HG03432 (cell line): ENCODE data around the gene LRAT.

Experiments
- ATAC-seq: cut with Tn5 transposase; IDR thresholded peaks from one replicate; pipeline ENCODE4 v1.9.1; 2021; ENCODE audit warnings: mild to moderate bottlenecking, moderate library complexity; ENCODE audit not compliant: unreplicated experiment

The LRAT gene

DNA sequence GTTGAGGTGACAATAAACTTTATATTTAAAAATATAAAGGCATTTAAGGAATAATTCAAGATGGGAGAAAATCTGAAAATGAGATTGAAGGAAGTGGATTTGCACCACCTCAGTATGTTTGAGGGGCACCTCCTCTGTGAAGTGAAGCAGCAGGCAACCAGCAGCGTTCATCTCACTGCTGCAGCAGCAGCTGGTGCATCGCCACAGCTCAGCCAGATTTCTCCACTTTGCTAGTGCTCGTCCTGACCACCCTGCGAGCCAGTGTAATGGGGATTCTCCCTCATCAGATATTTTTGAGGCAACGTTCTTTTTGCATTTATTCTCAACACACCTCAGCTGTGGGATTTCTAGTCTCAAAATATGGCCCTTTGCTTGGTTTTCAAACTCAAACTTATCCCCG lies 13.9 kb downstream of the LRAT start:
- no peak for ATAC-seq

DNA sequence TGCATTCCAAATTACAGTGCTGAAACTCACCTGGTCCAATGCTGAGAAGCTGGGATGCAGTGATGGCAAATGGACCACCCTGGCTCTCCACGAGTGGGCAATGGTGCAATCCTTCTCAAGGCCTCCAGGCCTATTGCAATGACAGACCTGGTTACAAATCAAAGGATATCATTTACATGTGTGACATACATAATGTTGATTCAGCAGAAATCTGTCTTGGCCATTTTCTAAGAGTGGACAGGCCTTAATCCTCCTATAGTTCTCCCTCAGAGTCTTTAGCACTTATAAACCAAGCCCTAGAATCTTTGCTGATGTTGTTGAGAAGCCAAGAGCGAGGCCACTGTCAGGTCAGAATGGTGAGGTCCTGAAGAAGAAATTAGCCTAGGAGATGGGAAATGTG lies 17.1 kb downstream of the LRAT start:
- no peak for ATAC-seq

DNA sequence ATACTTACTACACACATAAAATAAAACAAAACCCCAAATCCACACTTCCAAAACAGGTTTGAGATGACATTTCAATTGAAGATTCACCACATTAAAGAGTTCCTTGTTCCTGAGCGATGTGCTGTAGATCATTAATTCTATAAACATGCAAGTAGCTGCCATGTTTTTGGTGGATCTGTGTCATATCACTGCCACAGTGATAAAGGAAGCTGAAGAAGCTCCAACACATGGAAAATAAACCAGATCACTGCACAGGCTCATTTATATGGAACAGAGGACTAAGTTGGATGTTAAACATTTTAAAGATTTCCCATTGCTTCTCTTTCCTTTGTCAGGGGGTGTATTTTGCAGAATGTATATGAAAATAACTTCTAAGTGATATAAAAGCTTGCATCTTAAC lies 34.5 kb downstream of the LRAT start:
- ATAC-seq: no peak

DNA sequence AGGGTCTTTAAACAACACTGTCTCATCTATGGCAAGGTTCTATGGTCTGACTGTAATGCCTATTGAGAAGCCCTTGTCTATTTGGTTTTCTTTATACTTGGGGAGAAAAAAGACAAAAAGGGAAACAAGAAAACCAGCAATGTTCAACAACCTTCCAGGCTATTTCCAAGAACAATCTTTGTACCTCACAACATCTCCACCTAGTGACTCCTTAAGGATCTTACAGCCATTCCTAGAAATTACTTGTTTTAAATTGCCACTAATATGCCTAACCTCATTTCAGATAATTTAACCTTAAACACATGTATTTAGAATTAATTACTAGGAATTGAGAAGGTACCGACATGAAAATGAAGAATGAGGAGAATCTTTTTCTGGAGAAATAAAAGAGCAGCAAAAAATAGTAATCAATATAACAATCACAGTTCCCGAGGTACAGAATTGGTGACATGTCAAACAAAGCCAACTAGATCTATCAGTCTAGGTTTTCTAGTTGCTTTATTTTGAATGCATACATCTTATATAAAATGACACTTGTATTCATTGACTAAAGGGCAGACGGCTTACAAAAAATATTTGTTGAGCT lies 35.7 kb downstream of the LRAT start:
- no peak for ATAC-seq

DNA sequence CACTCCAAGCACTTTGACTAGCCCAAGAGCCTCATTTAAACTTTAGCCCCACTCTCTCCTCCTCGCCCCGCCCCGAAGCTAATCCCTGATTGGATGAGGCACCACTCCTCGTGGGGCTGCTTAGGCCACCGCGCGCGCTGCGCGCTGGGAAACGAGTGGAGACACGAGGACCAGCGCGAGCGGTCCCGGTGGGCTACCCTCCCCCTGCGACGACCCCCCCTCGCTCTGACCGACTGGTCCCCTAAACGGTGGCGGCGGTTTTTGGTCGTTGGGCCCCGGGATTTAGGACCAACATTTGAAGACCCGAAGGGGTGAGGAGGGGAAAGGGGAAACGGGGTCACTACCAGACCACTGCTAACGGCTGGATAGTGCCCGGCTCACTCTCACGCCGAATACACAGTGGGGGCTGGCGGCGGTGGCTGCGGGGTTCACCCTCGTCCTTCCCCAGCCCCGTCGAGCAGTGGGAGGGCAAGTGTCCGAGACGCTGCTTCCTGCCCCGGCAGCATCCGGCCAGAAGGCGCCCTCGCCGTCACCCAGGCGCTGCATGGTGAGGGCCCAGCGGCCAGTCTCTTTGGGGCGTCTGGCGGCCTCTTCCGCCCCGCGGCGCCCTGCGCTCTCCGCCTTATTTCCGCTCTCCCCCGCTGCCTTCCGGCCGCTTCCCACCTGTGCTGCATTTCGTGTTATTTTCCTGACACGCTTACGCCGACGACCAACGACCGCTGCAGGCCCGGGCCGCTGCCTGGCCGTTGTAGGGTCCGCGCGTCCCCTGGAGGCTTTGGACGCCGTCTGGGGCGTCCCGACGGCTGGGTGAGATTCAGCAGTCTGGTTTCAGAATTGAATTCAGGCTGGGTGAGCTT lies 37.6 kb downstream of the LRAT start, which contains the start of gene RBM46:
Gene RBM46 (plus strand): TSS at position 147 of the 857 bp plus-strand sequence. CDS start 15,481 bp downstream, outside the sequence.
- ATAC-seq: no peak

DNA sequence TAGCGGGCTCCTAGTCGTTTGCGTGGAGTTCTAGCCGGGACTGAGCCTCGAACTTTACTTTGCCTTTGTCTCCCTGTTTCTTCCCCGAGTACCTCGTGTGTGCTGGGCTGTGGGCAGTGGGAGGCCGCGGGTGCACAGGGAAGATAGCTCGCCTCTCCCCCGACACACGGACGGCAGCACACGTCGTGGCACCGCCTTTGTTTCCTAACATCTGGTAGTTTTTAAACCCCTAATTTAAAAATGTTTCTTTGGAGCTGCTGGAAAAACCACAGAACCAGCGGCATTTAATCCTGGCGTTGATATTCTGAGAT lies 38.1 kb downstream of the LRAT start:
- no peak for ATAC-seq
